GM18517 (cell line): ENCODE results near the gene CARS1.
"Not testable (repeated sequence)": the region's sequence is repeated elsewhere in the genome, so short reads cannot be mapped to it uniquely, and the experiment has no call there.

Experiments used
- ATAC-seq: cut with Tn5 transposase; IDR thresholded peaks from one replicate; pipeline ENCODE4 v1.9.1; 2021; ENCODE audit warnings: mild to moderate bottlenecking, moderate library complexity; ENCODE audit not compliant: unreplicated experiment

CARS1 gene

GRCh38 chr11:3063876-3064275 is 6.7 kb upstream of the CARS1 start:
- ATAC-seq = not testable (repeated sequence)

- not testable (repeated sequence) for ATAC-seq
Observed at GRCh38 chr11:3063432-3063831, 6.2 kb upstream of the CARS1 start.

GRCh38 chr11:3060436-3061025 is 3.3 kb upstream of the CARS1 start:
- ATAC-seq = no peak

DNA sequence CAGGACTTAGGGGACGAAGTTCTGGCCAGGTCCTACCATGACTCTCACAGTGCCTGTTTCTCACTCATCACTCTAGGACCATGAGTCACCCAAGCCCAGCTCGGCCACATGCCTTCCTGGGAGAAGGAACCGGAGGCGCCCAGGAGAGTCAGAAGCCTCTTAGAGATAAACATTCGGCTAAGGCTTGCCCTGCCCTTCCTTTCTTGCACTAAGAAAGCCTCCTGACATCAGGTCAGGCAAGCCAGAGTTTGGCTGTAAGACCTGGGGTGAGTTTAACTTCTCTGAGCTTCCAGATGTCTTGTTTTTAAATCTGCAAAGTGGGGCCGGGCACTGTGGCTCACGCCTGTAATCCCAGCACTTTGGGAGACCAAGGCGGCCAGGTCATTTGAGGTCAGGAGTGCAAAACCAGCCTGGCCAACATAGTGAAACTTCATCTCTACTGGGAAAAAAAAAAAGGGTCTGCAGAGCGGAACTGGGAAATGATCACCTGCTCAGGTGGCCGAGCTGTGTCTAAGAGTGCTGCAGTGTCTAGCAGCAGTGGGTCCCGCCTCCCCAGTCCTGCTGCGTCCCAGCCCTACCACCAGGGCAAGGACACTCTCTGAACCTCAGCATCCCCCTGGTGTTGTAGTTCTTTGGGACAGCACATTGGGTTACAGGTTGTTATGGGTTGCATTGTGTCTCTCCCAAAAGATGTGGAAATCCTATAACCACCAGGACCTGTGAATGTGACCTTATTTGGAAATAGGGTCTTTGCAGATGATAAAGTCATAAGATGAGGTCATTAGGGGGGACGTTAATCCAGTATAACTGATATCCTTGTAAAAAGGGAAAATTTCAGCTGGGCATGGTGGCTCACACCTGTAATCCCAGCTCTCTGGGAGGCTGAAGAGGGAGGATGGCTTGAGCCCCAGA is 1.8 kb upstream of the CARS1 start:
- no peak for ATAC-seq

DNA sequence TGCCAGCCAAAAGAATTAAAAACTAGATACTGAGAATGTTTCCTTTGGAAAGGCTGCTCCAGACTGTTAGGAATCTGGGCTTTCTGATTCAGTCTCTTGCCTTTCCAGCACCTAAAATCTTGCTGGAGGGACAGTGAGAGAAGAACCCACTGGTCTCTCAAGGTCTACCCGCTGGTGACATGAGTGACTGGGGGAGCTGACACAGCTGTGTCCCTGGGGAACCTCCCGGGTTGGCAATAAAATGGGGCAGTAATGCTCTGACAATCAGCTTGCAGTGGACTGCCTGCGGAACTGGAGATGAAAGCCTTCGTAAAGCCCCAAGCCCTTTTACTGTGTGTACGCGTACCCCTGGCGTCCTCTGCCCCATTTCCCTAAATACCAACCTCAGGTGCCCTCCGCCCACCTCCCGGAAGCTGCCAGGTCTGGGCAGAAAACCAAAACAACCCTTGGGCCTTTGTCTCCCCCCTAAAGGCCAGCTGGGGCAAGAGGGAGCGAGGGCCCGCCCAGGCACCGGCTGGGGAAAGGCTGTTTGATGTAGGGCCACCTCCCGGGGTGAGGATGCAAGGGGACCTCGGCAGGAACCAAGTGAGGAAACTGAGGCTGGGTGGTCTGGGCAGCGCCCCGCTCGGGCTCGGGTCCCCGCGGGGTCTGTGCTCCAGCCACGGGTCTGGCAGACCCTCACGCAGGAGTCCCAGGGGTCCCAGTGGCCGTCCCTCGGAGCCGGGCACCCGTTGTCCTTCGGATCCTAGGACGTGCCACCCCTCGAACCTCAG is 741 bp downstream of the CARS1 start:
- ATAC-seq = no peak

GRCh38 chr11:3055891-3056290 is 1.3 kb downstream of the CARS1 start:
- ATAC-seq = no peak

GRCh38 chr11:3052567-3052966 is 4.7 kb downstream of the CARS1 start:
- ATAC-seq = no peak

DNA sequence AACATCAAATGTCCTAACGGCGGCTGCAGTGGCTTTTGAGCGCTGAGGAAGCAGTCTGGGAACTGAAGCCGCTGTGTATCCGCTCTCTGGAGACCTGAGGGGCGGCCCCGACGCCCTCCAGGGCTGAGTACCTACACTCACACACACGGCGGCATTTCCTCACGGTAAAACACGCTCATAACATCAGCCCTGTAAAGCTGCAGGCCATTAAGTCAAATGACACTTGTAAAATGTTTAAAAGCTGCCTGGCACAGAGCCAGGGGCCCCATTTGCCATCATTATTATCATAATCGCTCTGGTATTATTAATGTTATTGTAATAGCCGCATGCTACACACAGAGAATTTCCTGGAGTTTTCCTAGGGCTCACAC is 5.1 kb downstream of the CARS1 start:
- ATAC-seq = no peak

- ATAC-seq = no peak
Observed at GRCh38 chr11:3051196-3052108, 5.8 kb downstream of the CARS1 start.

DNA sequence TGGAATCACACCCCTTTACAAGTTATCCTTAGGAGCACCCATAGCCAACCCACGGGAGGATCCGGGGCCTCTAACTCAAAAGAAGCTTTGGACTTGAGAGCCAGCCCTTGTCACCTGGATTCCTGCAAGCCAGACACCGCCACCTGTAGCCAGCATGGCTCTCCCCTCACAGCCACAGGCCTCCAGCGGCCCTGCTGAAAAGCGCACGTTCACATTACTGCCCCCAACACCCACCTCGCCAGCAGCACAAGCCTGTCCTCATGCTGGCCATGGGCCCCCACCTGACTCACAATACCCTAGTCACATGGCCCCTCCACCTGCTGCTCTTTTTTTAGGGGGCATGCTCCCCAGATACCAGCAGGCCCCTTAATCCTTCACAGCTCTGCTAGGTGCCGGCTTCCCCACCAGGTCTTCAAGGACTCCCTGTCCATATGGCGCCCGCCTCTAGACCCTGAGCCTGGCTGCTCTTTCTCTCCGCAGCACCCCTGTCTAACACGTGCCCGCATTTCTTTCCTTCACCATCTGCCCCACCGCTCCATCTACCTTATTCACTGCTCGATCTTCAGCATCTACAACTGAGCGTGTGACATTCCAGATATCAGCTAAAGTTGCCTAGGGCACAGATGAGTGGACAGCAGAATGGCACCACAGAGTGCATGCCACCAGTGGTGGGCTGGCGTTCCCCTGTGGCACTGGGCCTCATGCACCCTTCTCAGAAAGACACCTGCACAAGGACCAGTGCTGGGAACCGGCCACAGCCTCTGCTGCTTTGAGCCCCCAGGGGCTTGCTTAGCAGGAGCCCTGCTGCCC is 6.6 kb downstream of the CARS1 start:
- ATAC-seq = no peak

DNA sequence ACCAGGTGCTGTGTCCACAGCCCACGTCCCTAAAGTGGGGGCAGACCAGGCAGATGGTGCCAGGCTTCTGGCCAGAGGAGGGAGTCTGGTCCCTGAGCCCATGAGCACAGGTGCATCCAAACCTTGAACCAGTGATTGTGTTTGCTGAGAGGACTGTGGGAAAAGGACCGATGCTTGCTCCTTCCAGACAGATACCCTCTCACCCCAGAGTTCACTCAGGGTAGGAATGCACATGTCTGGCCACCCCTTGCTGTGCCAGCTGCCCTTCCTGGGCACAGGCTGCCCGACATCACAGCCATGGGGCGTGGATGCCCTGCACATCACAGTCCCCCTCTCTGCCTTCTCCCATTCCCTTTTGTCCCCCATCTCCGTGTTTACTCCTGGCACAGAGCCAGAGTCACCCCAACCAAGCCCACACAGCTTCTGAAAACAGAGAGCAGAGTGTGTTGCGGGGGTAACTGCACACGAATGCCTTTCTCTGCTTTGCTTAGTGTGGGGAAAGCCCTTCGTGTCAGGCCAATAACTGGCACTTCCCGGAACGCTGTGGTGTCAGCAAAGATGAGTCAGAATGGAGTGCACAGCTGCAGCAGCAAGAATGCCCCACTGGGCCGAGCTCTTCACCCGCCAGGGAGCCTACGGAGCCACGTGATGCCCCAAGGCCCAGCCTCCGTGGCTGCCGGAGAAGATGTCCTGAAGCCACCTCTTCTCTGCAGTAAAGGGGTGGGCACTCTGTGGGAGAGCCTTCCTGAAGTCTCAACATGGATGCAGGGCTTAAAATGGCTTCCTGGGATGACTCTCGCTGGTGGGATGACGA is 7.6 kb downstream of the CARS1 start:
- ATAC-seq = peak; percentile 97

DNA sequence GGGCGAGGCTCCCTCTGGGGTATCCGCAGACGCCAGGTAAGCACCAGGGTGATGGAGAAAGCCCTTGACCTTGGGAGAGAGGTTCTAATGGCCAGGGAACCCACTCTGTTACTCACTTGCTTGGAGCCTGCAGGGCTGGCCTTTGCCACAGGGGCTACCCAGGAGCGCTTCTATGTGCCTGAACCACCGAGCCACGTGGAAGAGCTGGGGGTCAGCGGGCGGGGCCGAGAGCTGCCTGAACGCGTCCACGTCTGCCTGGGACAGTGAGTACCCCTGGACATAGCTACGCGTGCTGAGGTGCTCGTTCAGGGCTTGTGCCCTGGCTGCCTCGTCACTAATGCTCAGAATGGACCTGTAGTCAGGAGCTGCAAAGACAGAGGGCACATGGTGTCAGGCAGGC is 9.6 kb downstream of the CARS1 start:
- no peak for ATAC-seq

- ATAC-seq = no peak
Observed at GRCh38 chr11:3046641-3047040, 10.6 kb downstream of the CARS1 start.

- no peak for ATAC-seq
Observed at GRCh38 chr11:3046190-3046589, 11.0 kb downstream of the CARS1 start.

- ATAC-seq = no peak
Observed at GRCh38 chr11:3044915-3045314, 12.3 kb downstream of the CARS1 start.

DNA sequence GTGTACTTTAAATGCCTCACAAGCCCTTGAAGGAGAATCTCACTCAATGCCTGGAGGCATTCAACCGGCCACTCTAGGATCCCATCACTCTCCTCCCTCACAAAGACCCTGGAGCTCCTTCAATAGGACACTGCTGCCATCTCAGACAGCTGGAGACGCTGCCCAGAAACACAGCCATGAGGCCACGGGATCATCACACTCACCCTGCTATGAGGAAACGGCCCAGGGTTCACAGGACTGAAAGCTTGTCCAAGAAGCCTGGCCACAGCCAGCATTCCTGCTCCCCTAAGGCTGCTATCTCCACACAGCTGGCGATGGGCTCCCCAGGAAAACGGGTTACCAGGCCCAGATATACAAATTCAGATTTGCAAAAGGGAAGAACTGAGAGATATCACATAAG is 13.2 kb downstream of the CARS1 start:
- ATAC-seq = no peak

DNA sequence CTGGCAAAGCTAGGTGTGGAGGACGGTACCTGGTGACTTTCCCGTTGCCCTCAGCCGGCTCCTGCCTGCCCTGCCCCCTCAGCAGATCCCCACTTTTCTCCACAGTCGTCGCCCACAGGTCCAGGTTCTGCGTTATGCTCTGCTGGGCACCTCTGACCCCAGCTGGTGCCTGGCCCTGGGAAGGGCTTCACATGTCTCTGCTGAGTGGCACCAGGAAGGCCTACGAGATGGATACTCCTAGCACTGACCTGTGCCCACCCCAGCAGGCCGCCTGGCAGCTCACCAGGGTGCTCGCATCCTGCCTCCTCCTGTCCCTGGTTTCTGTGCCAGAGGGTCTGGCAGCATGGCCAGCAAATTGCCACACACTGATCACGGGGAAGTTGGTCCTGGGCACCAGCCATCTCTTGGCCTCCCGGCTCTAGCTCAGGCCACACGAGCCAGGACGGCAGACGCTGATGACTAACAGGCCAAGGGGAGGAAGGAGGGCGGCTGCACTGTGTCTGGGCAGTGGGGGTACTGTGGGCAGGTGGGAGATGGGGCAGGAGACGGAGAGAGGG is 13.8 kb downstream of the CARS1 start:
- ATAC-seq = no peak

GRCh38 chr11:3042496-3043314 is 14.5 kb downstream of the CARS1 start:
- ATAC-seq = no peak
